Measurements from ENCODE around the gene NEK5.
"Not testable (repeated sequence)": the region's sequence is repeated elsewhere in the genome, so short reads cannot be mapped to it uniquely, and the experiment has no call there.

Gene NEK5

DNA sequence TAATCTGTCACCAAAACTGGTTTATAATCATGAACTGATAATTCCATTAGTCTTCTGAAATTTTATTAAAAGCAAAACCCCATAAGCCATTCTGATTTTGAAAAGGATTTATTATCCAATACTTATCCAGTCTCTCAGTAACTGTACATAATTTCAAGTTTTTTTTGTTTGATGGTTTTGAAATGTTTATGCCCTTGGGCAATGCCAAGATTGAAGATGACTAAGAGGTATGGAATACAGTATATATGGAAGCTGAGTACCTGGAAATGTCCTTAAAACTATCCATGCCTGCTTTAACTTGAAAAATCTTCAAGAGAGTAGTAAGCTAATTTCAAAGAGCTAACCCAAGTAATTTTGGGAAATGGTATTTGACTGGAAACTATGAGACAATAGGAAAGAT lies 1.8 kb upstream of the NEK5 start:
- no peak for DNase-seq

DNA sequence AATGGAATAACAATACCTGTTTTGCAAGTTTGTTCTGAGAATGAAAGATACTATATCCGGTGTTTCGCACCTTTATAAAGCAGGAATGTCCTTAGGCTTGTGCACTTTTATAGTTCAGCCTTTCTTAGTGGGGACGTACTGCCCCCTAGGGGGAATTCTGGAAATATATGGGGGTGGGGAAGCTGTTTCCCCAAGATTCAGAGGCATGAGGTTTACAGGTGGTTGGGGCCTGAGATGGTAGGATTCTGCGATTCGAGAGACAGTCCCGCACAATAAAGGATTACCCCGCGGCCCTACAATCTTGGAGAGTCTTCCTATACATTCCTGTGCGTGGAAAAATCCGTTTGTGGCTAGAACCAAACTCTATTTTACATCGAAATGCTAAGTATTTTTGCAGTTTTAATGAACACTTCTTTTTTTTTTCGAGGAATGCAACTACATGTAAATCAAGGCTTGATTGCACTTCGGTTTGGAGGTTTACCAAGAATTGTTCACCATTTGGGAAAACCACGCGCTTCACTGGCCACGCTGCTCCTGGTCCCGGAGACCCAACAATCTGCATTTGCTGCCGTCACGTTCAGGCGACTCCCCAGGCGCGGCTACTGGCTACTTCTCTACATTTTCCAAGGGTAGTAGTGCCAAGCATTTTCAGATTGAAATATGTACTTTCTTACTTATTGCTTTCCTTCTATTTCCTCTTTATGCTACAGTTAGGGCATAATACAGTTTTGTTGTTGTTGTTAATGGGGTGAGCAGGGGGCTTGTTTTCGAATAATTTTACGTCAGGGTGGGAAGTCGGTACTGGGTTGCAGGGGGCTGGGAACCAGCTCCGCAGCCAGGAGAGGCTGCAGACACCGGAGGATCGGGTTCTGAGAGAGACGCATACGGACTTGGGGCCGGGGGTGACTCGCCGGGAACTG lies 830 bp downstream of the NEK5 start:
- DNase-seq = peak; percentile 3

DNA sequence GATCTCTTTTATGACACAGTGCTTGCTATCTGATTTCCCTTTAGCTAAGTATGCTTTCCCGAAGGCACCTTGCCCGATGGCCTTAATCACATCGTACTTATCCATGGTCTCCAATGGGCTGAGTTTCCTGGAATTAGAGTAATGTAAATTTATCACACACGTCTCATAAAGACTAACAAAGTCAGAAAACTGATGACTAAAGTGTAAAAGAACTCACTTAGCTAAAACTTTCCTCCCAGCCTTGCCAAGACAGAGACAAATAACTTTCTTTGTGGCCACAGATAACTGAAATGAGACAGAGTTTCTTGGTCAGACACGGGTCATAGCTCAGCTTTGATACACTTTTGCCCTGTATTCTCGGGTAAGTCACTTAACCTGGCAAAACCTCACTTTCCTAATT lies 1.5 kb downstream of the NEK5 start:
- DNase-seq = no peak

DNA sequence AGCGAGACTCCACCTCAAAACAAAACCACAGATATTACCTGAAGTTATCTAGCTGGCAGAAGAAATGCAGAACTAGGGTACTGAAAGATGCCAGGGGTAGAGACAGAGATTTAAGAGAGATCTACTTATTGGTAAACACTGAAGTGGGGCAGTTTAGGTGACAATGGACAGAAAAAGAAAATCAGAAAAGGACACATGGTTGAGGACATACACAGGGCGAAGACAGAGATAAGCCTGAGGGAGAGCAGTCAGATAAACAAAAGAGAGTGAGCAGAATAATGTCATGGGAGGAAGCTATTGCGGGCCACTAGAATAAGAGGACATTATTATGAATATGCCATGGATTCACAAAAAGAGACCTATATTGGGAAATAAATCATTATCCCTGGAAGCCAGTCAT lies 3.3 kb downstream of the NEK5 start:
- DNase-seq = no peak

DNA sequence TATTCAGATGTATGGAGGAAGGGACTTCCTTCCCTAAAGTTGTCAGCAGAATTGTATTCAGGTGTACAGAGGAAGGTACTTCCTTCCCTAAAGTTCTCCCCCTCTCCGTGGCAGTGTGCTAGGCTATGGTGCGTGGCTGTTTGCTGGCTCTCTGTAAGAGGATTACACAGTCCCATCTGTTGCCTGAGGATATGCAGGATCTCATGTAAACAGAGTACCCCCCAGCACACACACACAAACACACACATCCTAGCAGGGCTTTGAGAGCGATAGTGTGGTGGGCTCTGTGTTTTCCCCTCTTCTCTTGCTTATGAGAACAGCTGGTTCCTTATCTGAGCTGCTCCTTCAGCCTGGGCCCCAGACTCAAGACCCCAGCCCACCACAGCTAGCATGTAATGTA lies 10.3 kb downstream of the NEK5 start:
- no peak for DNase-seq

DNA sequence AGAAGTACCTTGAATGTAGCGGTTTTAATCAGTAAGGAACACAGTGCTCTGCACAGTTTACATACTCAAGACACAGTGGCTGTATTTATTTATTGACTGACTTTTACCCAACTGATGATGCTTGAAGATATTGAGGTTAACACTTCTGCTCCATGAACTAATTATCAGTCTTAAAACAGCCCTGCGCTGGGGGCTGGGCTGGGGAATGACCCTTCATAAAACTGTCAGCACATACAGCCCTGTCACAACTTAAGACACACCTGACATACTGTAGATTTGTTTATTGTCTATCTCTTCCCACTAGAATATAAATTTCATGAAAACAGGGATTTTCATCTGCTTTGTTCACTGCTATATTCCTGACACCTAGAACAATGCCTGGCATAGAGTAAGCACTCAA lies 10.8 kb downstream of the NEK5 start:
- DNase-seq = no peak

- no peak for DNase-seq
Observed at GRCh38 chr13:52112591-52112990, 16.3 kb downstream of the NEK5 start.

GRCh38 chr13:52109116-52109670 lies 19.7 kb downstream of the NEK5 start:
- no peak for DNase-seq

GRCh38 chr13:52105841-52106240 lies 23.0 kb downstream of the NEK5 start:
- no peak for DNase-seq

GRCh38 chr13:52104624-52105023 lies 24.2 kb downstream of the NEK5 start:
- DNase-seq = no peak

DNA sequence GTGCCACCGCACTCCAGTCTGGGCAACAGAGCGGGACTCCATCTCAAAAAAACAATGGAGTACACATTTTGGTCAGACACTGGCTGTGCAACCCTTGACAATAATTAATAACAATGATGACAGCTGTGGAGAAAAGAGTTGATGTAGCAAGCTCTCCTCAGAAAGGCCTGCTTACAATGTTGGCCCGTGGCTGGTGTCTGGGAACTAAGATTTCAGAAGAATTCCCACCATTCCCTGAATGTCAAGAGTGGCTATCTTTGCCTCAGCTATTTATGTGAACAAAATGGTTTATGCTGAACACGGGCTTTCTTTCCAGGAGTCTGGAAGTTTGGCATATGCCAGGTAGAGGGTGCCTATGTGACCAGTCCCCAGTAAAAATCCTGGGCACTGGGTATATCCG lies 25.5 kb downstream of the NEK5 start:
- DNase-seq = no peak

DNA sequence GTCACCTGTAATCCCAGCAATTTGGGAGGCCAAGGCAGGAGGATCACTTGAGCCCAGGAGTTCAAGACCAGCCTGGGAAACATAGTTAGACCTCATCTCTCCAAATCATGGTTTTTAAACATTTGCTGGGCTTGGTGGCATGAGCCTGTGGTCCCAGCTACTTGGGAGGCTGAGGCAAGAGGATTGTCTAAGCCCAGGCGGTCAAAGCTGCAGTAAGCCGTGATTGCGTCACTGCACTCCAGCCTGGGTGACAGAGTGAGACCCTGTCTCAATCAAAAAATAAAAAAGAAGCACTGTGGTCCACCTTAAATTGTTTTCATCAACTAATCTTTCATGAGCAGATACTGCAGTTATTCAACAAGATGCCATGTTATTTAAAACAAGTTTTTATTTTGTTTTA lies 26.4 kb downstream of the NEK5 start:
- not testable (repeated sequence) for DNase-seq

GRCh38 chr13:52097197-52097596 lies 31.7 kb downstream of the NEK5 start:
- DNase-seq = no peak

GRCh38 chr13:52096748-52097147 lies 32.1 kb downstream of the NEK5 start:
- no peak for DNase-seq

GRCh38 chr13:52096062-52096461 lies 32.8 kb downstream of the NEK5 start:
- DNase-seq = no peak

DNA sequence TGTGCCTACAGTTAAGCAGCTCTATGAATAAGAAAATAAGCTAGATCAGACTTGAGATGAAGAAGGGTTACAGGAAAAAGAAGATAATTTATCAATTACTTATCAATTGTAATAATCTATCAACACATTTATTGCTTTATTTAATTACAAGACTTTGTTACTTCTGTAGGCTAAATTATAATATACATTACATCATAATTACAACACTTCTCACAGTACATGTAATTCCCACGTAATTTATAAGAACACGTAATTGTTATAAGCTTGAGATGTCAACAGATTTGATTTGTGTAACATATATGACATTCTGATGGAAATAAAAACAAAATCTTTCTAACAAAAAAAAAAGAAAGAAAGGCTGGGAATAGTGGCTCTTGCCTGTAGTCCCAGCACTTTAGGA lies 36.8 kb downstream of the NEK5 start:
- no peak for DNase-seq

- no peak for DNase-seq
Observed at GRCh38 chr13:52091473-52091872, 37.4 kb downstream of the NEK5 start.

- DNase-seq = no peak
Observed at GRCh38 chr13:52085421-52085820, 43.5 kb downstream of the NEK5 start.

GRCh38 chr13:52084981-52085380 lies 43.9 kb downstream of the NEK5 start:
- not testable (repeated sequence) for DNase-seq

GRCh38 chr13:52082601-52083000 lies 46.3 kb downstream of the NEK5 start:
- no peak for DNase-seq

DNA sequence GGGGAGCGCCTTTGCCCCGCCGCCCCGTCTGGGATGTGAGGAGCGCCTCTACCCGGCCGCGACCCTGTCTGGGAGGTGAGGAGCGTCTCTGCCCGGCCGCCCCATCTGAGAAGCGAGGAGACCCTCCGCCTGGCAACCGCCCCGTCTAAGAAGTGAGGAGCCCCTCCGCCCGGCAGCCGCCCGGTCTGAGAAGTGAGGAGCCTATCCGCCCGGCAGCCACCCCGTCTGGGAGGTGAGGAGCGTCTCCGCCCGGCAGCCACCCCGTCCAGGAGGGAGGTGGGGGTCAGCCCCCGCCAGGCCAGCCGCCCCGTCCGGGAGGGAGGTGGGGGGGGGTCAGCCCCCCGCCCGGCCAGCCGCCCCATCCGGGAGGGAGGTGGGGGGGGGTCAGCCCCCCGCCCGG lies 49.0 kb downstream of the NEK5 start:
- DNase-seq = not testable (repeated sequence)

DNA sequence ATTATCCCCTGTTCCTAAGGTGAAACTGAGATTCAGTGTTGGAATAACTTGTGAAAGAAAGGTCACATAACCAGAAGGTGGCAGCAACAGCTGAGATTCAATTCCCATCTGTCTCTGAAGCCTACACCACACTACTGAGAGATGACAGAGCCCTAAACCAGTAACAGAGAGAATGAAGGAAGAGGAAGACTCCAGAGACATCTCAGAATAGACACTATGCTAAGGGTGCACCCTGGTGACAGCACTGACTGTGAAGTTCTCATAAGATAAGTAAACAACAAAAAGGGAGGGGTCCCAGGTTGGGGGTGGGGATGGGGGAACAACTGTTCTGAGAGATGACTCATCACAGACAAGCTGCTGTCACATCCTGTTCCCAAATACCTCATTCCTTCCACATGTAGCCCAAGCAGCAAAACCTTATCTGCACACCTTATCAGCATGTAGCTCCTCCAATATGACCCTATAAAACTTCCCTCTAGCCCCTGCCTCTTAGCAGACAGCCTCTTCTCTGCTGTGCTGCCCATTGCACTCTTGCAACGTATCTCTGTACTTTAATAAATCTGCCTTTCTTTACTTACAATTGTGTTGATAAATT lies 57.8 kb downstream of the NEK5 start:
- no peak for DNase-seq

- DNase-seq = no peak
Observed at GRCh38 chr13:52067237-52067636, 61.6 kb downstream of the NEK5 start.

GRCh38 chr13:52061587-52061986 lies 67.3 kb downstream of the NEK5 start:
- DNase-seq = no peak
